Mesothelial cell of epicardium (in vitro differentiated cells): Measurements from ENCODE around the gene RHOB. TPM values are rescaled to one million over a fixed set of nuclear protein-coding genes. Genes with fewer than 3 reads are reported as not detected.

Source experiments
- DNase-seq, 2 experiments: peaks; one replicate each; pipeline ENCODE4 v3.0.0; 2021; ENCODE audit warnings: low spot score in 2 of 2; ENCODE audit not compliant: unreplicated experiment in 2 of 2
- H3K27ac Mint-ChIP-seq: 2 replicates; pipeline ENCODE4 v1.8.0; 2021; ENCODE audit warnings: mixed read lengths
- H3K27me3 Mint-ChIP-seq: 2 replicates; pipeline ENCODE4 v1.8.0; 2021; ENCODE audit warnings: low read depth, mixed read lengths
- H3K36me3 Mint-ChIP-seq: 2 replicates; pipeline ENCODE4 v1.8.0; 2021; ENCODE audit warnings: mixed read lengths
- H3K4me1 Mint-ChIP-seq: 2 replicates; pipeline ENCODE4 v1.8.0; 2021; ENCODE audit warnings: mixed read lengths
- H3K4me3 Mint-ChIP-seq: 2 replicates; pipeline ENCODE4 v1.8.0; 2021; ENCODE audit warnings: mild to moderate bottlenecking, moderate library complexity, mixed read lengths
- H3K9me3 Mint-ChIP-seq: 2 replicates; pipeline ENCODE4 v1.8.0; 2021; ENCODE audit warnings: mixed read lengths
- CTCF ChIP-seq: fragments of 200-600 bp; sonication (generic); IDR thresholded peaks from one replicate; pipeline ENCODE4 v1.5.0; 2021; ENCODE audit warnings: antibody characterized with exemption; ENCODE audit not compliant: unreplicated experiment
- total RNA-seq: library from RNA; stranded (reverse); gene quantifications from 3 replicates; pipeline ENCODE4 v1.2.1, GENCODE V29; 2021

RHOB gene
- 82.9 to 88.6 TPM (median 85.9 TPM) in 3 replicates for total RNA-seq

GRCh38 chr2:20446917-20447436 lies at the start of gene RHOB:
Gene RHOB, plus strand, starts transcription at chr2:20447074. Its CDS starts 392 bp downstream, at chr2:20447466.
- Mint-ChIP-seq H3K27ac (peak within 1 kb of the TSS; percentile 93), H3K36me3 (no peaks in the 10 kb centered on the region), H3K4me1 (peaks cover 50% of the 10 kb centered on the region), H3K27me3 (peaks cover 3% of the 10 kb centered on the region), H3K4me3 (peak within 1 kb of the TSS; percentile 88), H3K9me3 (no peaks in the 10 kb centered on the region)
- no peak for TF ChIP-seq CTCF
- peak; percentile 93 to 97 for DNase-seq

- H3K4me1 Mint-ChIP-seq: no peaks in the 10 kb centered on the region
- peak in 1 of 2 experiments; percentile 25 for DNase-seq
- no peaks in the 10 kb centered on the region for H3K9me3 Mint-ChIP-seq
- no peak for TF ChIP-seq CTCF
- H3K36me3 Mint-ChIP-seq: no peaks in the 10 kb centered on the region
- no peak overlapping the region for H3K4me3 Mint-ChIP-seq
- no peak overlapping the region for H3K27ac Mint-ChIP-seq
- peaks cover 2% of the 10 kb centered on the region for H3K27me3 Mint-ChIP-seq
Measured at GRCh38 chr2:20397811-20398447, 48.9 kb upstream of the RHOB start.

- DNase-seq: peak in 1 of 2 experiments; percentile 29
- no peaks in the 10 kb centered on the region for H3K9me3 Mint-ChIP-seq
- H3K27me3 Mint-ChIP-seq: peaks cover 2% of the 10 kb centered on the region
- H3K4me1 Mint-ChIP-seq: peaks cover 3% of the 10 kb centered on the region
- H3K36me3 Mint-ChIP-seq: no peaks in the 10 kb centered on the region
- H3K27ac Mint-ChIP-seq: no peak overlapping the region
- no peak for TF ChIP-seq CTCF
- H3K4me3 Mint-ChIP-seq: no peak overlapping the region
Measured at GRCh38 chr2:20398956-20399567, 47.8 kb upstream of the RHOB start.

GRCh38 chr2:20400306-20400705 lies 46.6 kb upstream of the RHOB start:
- peak in 1 of 2 experiments; percentile 11 for DNase-seq

GRCh38 chr2:20400787-20401488 lies 45.9 kb upstream of the RHOB start:
- peak in 1 of 2 experiments; percentile 17 for DNase-seq
- no peak for TF ChIP-seq CTCF
- H3K4me1 Mint-ChIP-seq: peaks cover 3% of the 10 kb centered on the region

More at GRCh38 chr2:20400306-20400705, 46.6 kb upstream of the RHOB start:
- H3K9me3 Mint-ChIP-seq: no peaks in the 10 kb centered on the region
- H3K4me3 Mint-ChIP-seq: no peak overlapping the region
- no peaks in the 10 kb centered on the region for H3K36me3 Mint-ChIP-seq
- no peak overlapping the region for H3K27ac Mint-ChIP-seq
- no peak for TF ChIP-seq CTCF
- peaks cover 3% of the 10 kb centered on the region for H3K4me1 Mint-ChIP-seq
- H3K27me3 Mint-ChIP-seq: peaks cover 2% of the 10 kb centered on the region

More at GRCh38 chr2:20400787-20401488, 45.9 kb upstream of the RHOB start:
- Mint-ChIP-seq H3K36me3 (no peaks in the 10 kb centered on the region), H3K27me3 (peaks cover under 1% of the 10 kb centered on the region), H3K4me3 (no peak overlapping the region), H3K9me3 (no peaks in the 10 kb centered on the region), H3K27ac (no peak overlapping the region)
